ENCODE data around the gene TCFL5. TPM values are rescaled to one million over a fixed set of nuclear protein-coding genes. Genes with fewer than 3 reads are reported as not detected.

Gene TCFL5
- total RNA-seq, 1 donor from 2014 or later, result 7.9 TPM

DNA sequence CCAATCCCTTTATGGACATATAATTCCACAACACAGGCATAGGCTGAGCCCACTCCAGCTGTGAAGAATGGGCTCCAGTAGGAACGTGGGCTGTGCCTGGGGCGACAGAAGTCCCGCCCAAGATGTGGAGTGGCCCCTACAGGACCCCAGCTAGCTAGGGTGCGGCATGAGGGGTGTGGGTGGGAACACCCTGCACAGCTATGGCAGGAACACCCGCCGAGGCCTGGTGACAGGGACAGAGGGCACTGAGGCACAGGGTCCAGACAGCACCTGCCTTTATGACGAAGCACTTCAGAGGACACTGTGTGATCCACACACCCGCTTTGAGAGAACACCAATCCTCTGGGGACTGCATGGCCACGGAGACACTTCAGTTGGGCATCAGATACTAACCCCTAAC, 28.2 kb upstream of the TCFL5 start:
- H3K4me3 Mint-ChIP-seq (ENCODE audit: low read depth), result no peak overlapping the region
- no peak for TF ChIP-seq CTCF (IDR thresholded peaks at IDR 0.05; ENCODE audit: unreplicated experiment)
- no peak for DNase-seq (ENCODE audit: low spot score, unreplicated experiment)
- no peaks in the 10 kb centered on the region for H3K27me3 Mint-ChIP-seq
- no peak overlapping the region for H3K27ac Mint-ChIP-seq
- H3K9me3 Mint-ChIP-seq (ENCODE audit: low read depth), result no peaks in the 10 kb centered on the region
- H3K36me3 Mint-ChIP-seq (ENCODE audit: insufficient read depth), result peaks cover 35% of the 10 kb centered on the region
- no peaks in the 10 kb centered on the region for H3K4me1 Mint-ChIP-seq (ENCODE audit: low read depth)

DNA sequence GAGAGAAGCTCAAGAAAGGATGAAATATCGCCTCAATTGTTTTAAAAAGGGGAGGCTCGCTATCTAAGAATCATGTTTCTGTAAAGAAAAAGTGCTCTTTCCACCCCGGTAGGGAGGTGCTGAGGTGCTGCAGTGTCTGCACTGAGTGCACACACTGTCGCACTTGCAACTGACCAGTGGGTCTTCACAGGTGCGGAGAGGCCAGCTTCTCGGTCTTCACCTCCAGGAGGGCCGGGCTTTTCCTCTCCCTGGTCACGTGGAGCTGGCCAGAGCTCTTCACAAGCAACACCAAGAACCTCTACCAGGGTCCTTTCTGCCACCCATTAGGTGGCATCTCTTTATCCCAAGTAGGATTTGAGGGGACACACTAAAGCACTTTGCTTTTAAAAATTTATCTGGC, 27.8 kb upstream of the TCFL5 start:
- no peak overlapping the region for H3K27ac Mint-ChIP-seq
- TF ChIP-seq CTCF (IDR thresholded peaks at IDR 0.05; ENCODE audit: unreplicated experiment), result no peak
- DNase-seq (ENCODE audit: low spot score, unreplicated experiment), result no peak
- H3K9me3 Mint-ChIP-seq (ENCODE audit: low read depth), result no peaks in the 10 kb centered on the region
- no peak overlapping the region for H3K4me3 Mint-ChIP-seq (ENCODE audit: low read depth)
- H3K27me3 Mint-ChIP-seq, result no peaks in the 10 kb centered on the region
- H3K4me1 Mint-ChIP-seq (ENCODE audit: low read depth), result no peaks in the 10 kb centered on the region
- peaks cover 35% of the 10 kb centered on the region for H3K36me3 Mint-ChIP-seq (ENCODE audit: insufficient read depth)

GRCh38 chr20:62888910-62889309, 27.3 kb upstream of the TCFL5 start:
- no peaks in the 10 kb centered on the region for H3K9me3 Mint-ChIP-seq (ENCODE audit: low read depth)
- H3K27ac Mint-ChIP-seq, result no peak overlapping the region
- no peaks in the 10 kb centered on the region for H3K4me1 Mint-ChIP-seq (ENCODE audit: low read depth)
- no peaks in the 10 kb centered on the region for H3K27me3 Mint-ChIP-seq
- no peak for TF ChIP-seq CTCF (IDR thresholded peaks at IDR 0.05; ENCODE audit: unreplicated experiment)
- no peak for DNase-seq (ENCODE audit: low spot score, unreplicated experiment)
- no peak overlapping the region for H3K4me3 Mint-ChIP-seq (ENCODE audit: low read depth)
- H3K36me3 Mint-ChIP-seq (ENCODE audit: insufficient read depth), result peaks cover 30% of the 10 kb centered on the region

GRCh38 chr20:62888406-62888805, 26.8 kb upstream of the TCFL5 start:
- no peak overlapping the region for H3K4me3 Mint-ChIP-seq (ENCODE audit: low read depth)
- H3K27ac Mint-ChIP-seq, result no peak overlapping the region
- no peak for TF ChIP-seq CTCF (IDR thresholded peaks at IDR 0.05; ENCODE audit: unreplicated experiment)

DNA sequence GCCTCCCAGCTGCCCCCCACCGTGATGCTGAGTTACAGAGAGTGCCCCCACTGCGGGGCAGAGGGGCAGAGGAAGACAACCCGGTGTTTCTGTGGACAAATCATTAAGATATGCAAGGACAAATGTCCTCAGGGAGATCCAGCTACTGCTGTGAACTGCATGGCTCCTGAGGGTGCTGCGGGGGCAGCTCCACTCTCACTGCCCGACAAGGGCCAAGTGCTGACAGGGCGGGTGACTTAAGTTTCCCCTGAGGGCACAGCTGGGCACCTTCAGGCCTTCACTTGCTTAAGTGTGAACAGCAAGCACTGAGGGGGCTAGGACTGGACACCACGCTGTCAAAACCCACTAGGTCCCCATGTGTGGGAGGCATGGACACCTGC, 26.2 kb upstream of the TCFL5 start:
- TF ChIP-seq CTCF (IDR thresholded peaks at IDR 0.05; ENCODE audit: unreplicated experiment), result no peak
- Mint-ChIP-seq H3K27ac (no peak overlapping the region), H3K9me3 (ENCODE audit: low read depth) (no peaks in the 10 kb centered on the region), H3K27me3 (no peaks in the 10 kb centered on the region), H3K36me3 (ENCODE audit: insufficient read depth) (peaks cover 25% of the 10 kb centered on the region), H3K4me1 (ENCODE audit: low read depth) (no peaks in the 10 kb centered on the region), H3K4me3 (ENCODE audit: low read depth) (no peak overlapping the region)
- no peak for DNase-seq (ENCODE audit: low spot score, unreplicated experiment)

More at GRCh38 chr20:62888406-62888805, 26.8 kb upstream of the TCFL5 start:
- Mint-ChIP-seq H3K4me1 (ENCODE audit: low read depth) (no peaks in the 10 kb centered on the region), H3K36me3 (ENCODE audit: insufficient read depth) (peaks cover 27% of the 10 kb centered on the region), H3K9me3 (ENCODE audit: low read depth) (no peaks in the 10 kb centered on the region), H3K27me3 (no peaks in the 10 kb centered on the region)
- DNase-seq (ENCODE audit: low spot score, unreplicated experiment), result no peak

Data from progenitor cell of endocrine pancreas (in vitro differentiated cells).